MM.1S (cell line): ENCODE results near the gene NOBOX.
A peak's percentile ranks its signal among the peaks of the same experiment; 100 is the strongest.

Experiments
- DNase-seq: peaks from one replicate; pipeline ENCODE4 v3.0.0-alpha.2; 2015
- H2AFZ ChIP-seq: fragments of 300-600 bp; sonication (generic); 2 replicates; pipeline ENCODE4 v1.6.0; 2016; ENCODE audit warnings: antibody characterized with exemption, low read length
- H3F3A ChIP-seq: fragments of 300-600 bp; sonication (generic); 2 replicates; pipeline ENCODE4 v1.6.1; 2016; ENCODE audit warnings: mild to moderate bottlenecking, antibody characterized with exemption, low read length, moderate library complexity, mixed read lengths; ENCODE audit not compliant: insufficient read depth
- H3K27ac ChIP-seq: fragments of 300-600 bp; sonication (generic); 2 replicates; pipeline ENCODE4 v1.5.1; 2016; ENCODE audit warnings: mild to moderate bottlenecking, low read length
- H3K27me3 ChIP-seq: fragments of 300-600 bp; sonication (generic); replicated peaks from 2 replicates; pipeline ENCODE4 v1.6.0; 2016; ENCODE audit warnings: low read length; ENCODE audit not compliant: insufficient read depth
- H3K36me3 ChIP-seq: fragments of 300-600 bp; sonication (generic); replicated peaks from 2 replicates; pipeline ENCODE4 v1.6.1; 2016; ENCODE audit warnings: mild to moderate bottlenecking, low read length, mixed read lengths; ENCODE audit not compliant: insufficient read depth
- H3K4me1 ChIP-seq: fragments of 300-600 bp; sonication (generic); 2 replicates; pipeline ENCODE4 v1.6.1; 2016; ENCODE audit warnings: low read length, mixed read lengths
- H3K4me2 ChIP-seq: fragments of 300-600 bp; sonication (generic); 2 replicates; pipeline ENCODE4 v1.6.0; 2016; ENCODE audit warnings: low read depth, low read length
- H3K4me3 ChIP-seq: fragments of 300-600 bp; sonication (generic); 2 replicates; pipeline ENCODE4 v1.5.1; 2016; ENCODE audit warnings: low read length, mixed read lengths
- H3K79me2 ChIP-seq: fragments of 300-600 bp; sonication (generic); 2 replicates; pipeline ENCODE4 v1.6.1; 2016; ENCODE audit warnings: mixed run types, low read length, mixed read lengths
- H3K9ac ChIP-seq: fragments of 300-600 bp; sonication (generic); 2 replicates; pipeline ENCODE4 v1.6.1; 2016; ENCODE audit warnings: low read length, mixed read lengths
- H3K9me2 ChIP-seq: fragments of 300-600 bp; sonication (generic); replicated peaks from 2 replicates; pipeline ENCODE4 v1.6.1; 2016; ENCODE audit warnings: mild to moderate bottlenecking, low read length, mixed read lengths; ENCODE audit not compliant: insufficient read depth
- H3K9me3 ChIP-seq: fragments of 300-600 bp; sonication (generic); replicated peaks from 2 replicates; pipeline ENCODE4 v1.6.1; 2016; ENCODE audit warnings: mild to moderate bottlenecking, low read length, mixed read lengths; ENCODE audit not compliant: insufficient read depth
- H4K20me1 ChIP-seq: fragments of 300-600 bp; sonication (generic); 2 replicates; pipeline ENCODE4 v1.6.1; 2016; ENCODE audit warnings: mild to moderate bottlenecking, low read length, moderate library complexity, mixed read lengths; ENCODE audit not compliant: insufficient read depth
- CTCF ChIP-seq: fragments of 300-600 bp; sonication (generic); IDR thresholded peaks from 2 replicates; pipeline ENCODE4 v1.5.1; 2016; ENCODE audit warnings: antibody characterized with exemption, low read length, mixed read lengths
- EZH2 ChIP-seq: fragments of 300-600 bp; sonication (generic); optimal IDR thresholded peaks from 2 replicates; pipeline ENCODE3; 2017; ENCODE audit warnings: low read depth, mild to moderate bottlenecking, antibody characterized with exemption, low read length, mixed read lengths
- EZH2phosphoT487 ChIP-seq: fragments of 300-600 bp; sonication (generic); IDR thresholded peaks from 2 replicates; pipeline ENCODE4 v1.6.1; 2018; ENCODE audit warnings: antibody characterized with exemption, low read length

NOBOX gene

DNA sequence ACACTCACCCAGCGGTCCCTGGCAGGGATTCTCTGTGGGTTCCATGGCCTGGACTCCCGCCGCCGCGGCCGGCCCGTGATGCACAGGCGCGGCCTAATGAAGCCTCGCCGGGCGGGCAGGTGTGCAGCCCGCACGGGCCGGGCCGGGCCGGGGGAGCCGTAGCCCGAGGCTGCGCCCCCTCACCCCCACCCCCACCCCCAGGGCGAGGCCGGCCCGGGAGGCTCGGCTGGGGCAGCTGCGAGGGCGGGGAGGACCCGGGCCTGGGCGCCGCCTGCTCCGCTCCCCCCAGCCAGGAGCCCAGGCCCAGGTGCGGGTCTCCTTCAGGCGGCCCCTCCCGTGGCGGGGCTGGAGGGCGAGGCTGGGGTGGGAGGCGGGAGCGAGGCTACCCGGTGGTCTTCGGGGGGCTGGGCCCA is at the start of gene NOBOX:
NOBOX (minus strand) TSS at position 45 of the 413 bp plus-strand sequence.
- Histone ChIP-seq H3K36me3 (no peaks in the 10 kb centered on the region), H3K9me3 (no peaks in the 10 kb centered on the region), H3K4me2 (no peak within 1 kb of the TSS), H3K27ac (no peak within 1 kb of the TSS), H3K79me2 (no peaks in the 10 kb centered on the region), H3K4me1 (no peaks in the 10 kb centered on the region), H3K9ac (no peak within 1 kb of the TSS), H3K27me3 (no peaks in the 10 kb centered on the region), H2AFZ (no peak within 1 kb of the TSS), H3K4me3 (no peak within 1 kb of the TSS), H3K9me2 (no peaks in the 10 kb centered on the region), H3F3A (no peaks in the 10 kb centered on the region), H4K20me1 (no peaks in the 10 kb centered on the region)
- DNase-seq, result no peak
- TF ChIP-seq CTCF (no peak), EZH2 (no peak), EZH2phosphoT487 (no peak)

DNA sequence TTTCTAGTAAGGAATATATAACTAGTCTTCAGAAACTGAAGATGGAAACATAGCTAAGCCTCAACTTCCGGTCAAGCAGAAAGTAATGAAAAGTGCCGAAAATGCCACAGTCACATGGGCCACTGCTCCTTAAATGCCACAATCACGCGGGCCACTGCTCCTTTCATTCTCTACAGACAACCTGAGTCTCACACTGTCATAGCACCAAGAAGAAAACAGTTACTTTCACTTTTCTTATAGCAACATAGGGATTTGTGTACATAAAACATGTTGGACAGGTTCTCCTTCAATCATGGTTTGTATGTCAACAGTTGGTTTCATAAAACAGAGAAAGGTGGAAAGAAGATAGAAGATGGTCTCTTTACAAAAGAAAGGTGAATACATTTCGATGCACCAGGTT is 48.6 kb upstream of the NOBOX start:
- no peaks in the 10 kb centered on the region for H3K27me3 ChIP-seq
- H2AFZ ChIP-seq, result no peak overlapping the region
- H3K9me2 ChIP-seq, result no peaks in the 10 kb centered on the region
- no peak overlapping the region for H3K4me3 ChIP-seq
- no peaks in the 10 kb centered on the region for H4K20me1 ChIP-seq
- H3K9ac ChIP-seq, result no peak overlapping the region
- H3K4me1 ChIP-seq, result no peaks in the 10 kb centered on the region
- H3K36me3 ChIP-seq, result no peaks in the 10 kb centered on the region
- H3K27ac ChIP-seq, result no peak overlapping the region
- no peaks in the 10 kb centered on the region for H3F3A ChIP-seq
- no peaks in the 10 kb centered on the region; the same call in 1 of the 2 replicates for H3K9me3 ChIP-seq
- peak; percentile 28 for DNase-seq
- H3K4me2 ChIP-seq, result 0 out of 2 replicates have a peak overlapping the region, but pooled peaks have one; percentile 0
- TF ChIP-seq EZH2 (no peak), EZH2phosphoT487 (no peak), CTCF (no peak)
- H3K79me2 ChIP-seq, result no peaks in the 10 kb centered on the region

DNA sequence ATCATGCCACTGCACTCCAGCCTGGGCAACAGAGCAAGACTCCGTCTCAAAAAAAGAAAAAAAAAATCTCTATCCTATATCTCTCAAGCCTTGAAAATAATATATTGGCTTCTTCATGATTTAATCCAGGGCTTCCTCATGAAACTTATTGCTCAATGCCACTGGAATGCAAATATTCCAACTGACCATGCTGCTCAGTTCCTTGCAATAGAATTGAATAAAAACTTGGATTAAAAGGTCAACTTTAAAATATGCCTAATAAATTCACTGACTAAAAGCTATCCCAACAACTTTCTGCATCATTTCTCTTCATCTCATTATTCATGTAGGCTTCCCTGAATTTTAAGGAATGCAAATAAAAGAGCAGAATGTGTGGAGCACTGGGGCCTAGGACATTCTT is 42.1 kb upstream of the NOBOX start:
- no peak for DNase-seq
- Histone ChIP-seq H3K27ac (no peak overlapping the region), H3K27me3 (no peaks in the 10 kb centered on the region), H3K9me3 (no peaks in the 10 kb centered on the region), H3F3A (no peaks in the 10 kb centered on the region), H4K20me1 (no peaks in the 10 kb centered on the region), H3K79me2 (no peaks in the 10 kb centered on the region), H3K36me3 (no peaks in the 10 kb centered on the region), H3K4me1 (no peaks in the 10 kb centered on the region), H3K9ac (no peak overlapping the region), H2AFZ (no peak overlapping the region), H3K9me2 (no peaks in the 10 kb centered on the region), H3K4me3 (no peak overlapping the region), H3K4me2 (no peak overlapping the region)
- TF ChIP-seq EZH2phosphoT487 (no peak), EZH2 (no peak)

DNA sequence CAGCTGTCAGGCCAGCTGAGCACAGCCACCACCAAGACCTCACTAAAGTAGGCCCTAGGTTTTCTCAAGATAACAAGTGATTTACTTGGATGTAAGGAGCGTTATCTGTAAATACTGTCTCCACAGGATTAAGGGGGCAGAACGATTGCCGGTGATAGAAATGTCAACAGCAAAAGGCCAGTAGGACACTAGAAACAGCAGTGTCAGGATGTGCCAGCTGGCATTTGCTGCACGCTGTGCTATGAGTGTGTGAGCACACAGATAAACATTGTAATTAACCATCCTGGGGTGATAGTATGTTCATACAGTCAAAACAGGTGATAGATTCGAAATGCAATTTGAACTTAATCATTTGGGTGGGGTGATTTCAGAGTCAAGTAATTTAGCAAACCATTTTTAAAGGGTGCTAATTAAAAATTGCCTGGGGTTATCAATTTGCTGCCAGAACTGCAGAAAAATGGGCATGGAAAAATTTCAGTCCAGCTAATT is 36.3 kb upstream of the NOBOX start:
- Histone ChIP-seq H3K36me3 (no peaks in the 10 kb centered on the region), H3K4me2 (no peak overlapping the region), H3K4me1 (no peaks in the 10 kb centered on the region), H4K20me1 (no peaks in the 10 kb centered on the region), H3K9me3 (no peaks in the 10 kb centered on the region), H3K27me3 (no peaks in the 10 kb centered on the region), H2AFZ (no peak overlapping the region), H3K9ac (no peak overlapping the region), H3K9me2 (no peaks in the 10 kb centered on the region), H3K4me3 (no peak overlapping the region), H3K79me2 (no peaks in the 10 kb centered on the region), H3F3A (no peaks in the 10 kb centered on the region), H3K27ac (no peak overlapping the region)
- no peak for DNase-seq
- no peak for TF ChIP-seq EZH2phosphoT487
